ENCODE results near the gene COL4A2. TPM values are rescaled to one million over a fixed set of nuclear protein-coding genes. Genes with fewer than 3 reads are reported as not detected.
"Not testable (repeated sequence)": the region's sequence is repeated elsewhere in the genome, so short reads cannot be mapped to it uniquely, and the experiment has no call there.

Gene COL4A2
- total RNA-seq, 1 donor from 2014 or later: 180 TPM

- intact Hi-C loops (cut with DNase I): no loop called here
- Histone ChIP-seq H3K4me1 (no peaks in the 10 kb centered on the region), H3K36me3 (peaks cover 0 to 39% of the 10 kb centered on the region in 2 donors), H3K4me3 (no peak overlapping the region), H3K9me3 (no peaks in the 10 kb centered on the region), H3K27ac (no peak overlapping the region), H3K27me3 (no peaks in the 10 kb centered on the region)
- no peak for DNase-seq (ENCODE audit: extremely low spot score in 2 of 2)
- TF ChIP-seq CTCF (IDR thresholded peaks at IDR 0.05): no peak
- no peak for TF ChIP-seq POLR2AphosphoS5 (IDR thresholded peaks at IDR 0.05; ENCODE audit: insufficient read depth in 1 of 2, low read depth in 1 of 2)
- TF ChIP-seq POLR2A (IDR thresholded peaks at IDR 0.05): no peak
Observed at GRCh38 chr13:110495376-110495775, 188.3 kb downstream of the COL4A2 start.

- Histone ChIP-seq H3K27me3 (no peaks in the 10 kb centered on the region), H3K4me1 (no peaks in the 10 kb centered on the region), H3K4me3 (no peak overlapping the region), H3K27ac (no peak overlapping the region), H3K9me3 (no peaks in the 10 kb centered on the region), H3K36me3 (peaks cover 0 to 44% of the 10 kb centered on the region in 2 donors)
- TF ChIP-seq CTCF (IDR thresholded peaks at IDR 0.05): no peak
- TF ChIP-seq POLR2AphosphoS5 (IDR thresholded peaks at IDR 0.05; ENCODE audit: insufficient read depth in 1 of 2, low read depth in 1 of 2): no peak
- TF ChIP-seq POLR2A (IDR thresholded peaks at IDR 0.05): no peak
- DNase-seq (ENCODE audit: extremely low spot score in 2 of 2): no peak
- intact Hi-C loops (cut with DNase I): no loop called here
Observed at GRCh38 chr13:110495881-110496280, 188.8 kb downstream of the COL4A2 start.

GRCh38 chr13:110496281-110496680 lies 189.2 kb downstream of the COL4A2 start:
- TF ChIP-seq POLR2AphosphoS5 (IDR thresholded peaks at IDR 0.05; ENCODE audit: insufficient read depth in 1 of 2, low read depth in 1 of 2): no peak
- no peak for TF ChIP-seq POLR2A (IDR thresholded peaks at IDR 0.05)
- TF ChIP-seq CTCF (IDR thresholded peaks at IDR 0.05): no peak

GRCh38 chr13:110497003-110497402 lies 189.9 kb downstream of the COL4A2 start:
- H3K27ac ChIP-seq: no peak overlapping the region
- no peaks in the 10 kb centered on the region for H3K9me3 ChIP-seq
- no peak overlapping the region for H3K4me3 ChIP-seq
- no peaks in the 10 kb centered on the region for H3K27me3 ChIP-seq
- no peaks in the 10 kb centered on the region for H3K4me1 ChIP-seq
- peaks cover 0 to 45% of the 10 kb centered on the region in 2 donors for H3K36me3 ChIP-seq
- DNase-seq (ENCODE audit: extremely low spot score in 2 of 2): no peak
- TF ChIP-seq CTCF (IDR thresholded peaks at IDR 0.05) (no peak), POLR2AphosphoS5 (IDR thresholded peaks at IDR 0.05; ENCODE audit: insufficient read depth in 1 of 2, low read depth in 1 of 2) (no peak), POLR2A (IDR thresholded peaks at IDR 0.05) (no peak)
- intact Hi-C loops (cut with DNase I): no loop called here

More at GRCh38 chr13:110496281-110496680, 189.2 kb downstream of the COL4A2 start:
- Histone ChIP-seq H3K4me1 (no peaks in the 10 kb centered on the region), H3K27me3 (no peaks in the 10 kb centered on the region), H3K36me3 (peaks cover 0 to 48% of the 10 kb centered on the region in 2 donors), H3K27ac (no peak overlapping the region), H3K9me3 (no peaks in the 10 kb centered on the region), H3K4me3 (no peak overlapping the region)
- intact Hi-C loops (cut with DNase I): no loop called here
- no peak for DNase-seq (ENCODE audit: extremely low spot score in 2 of 2)

GRCh38 chr13:110497896-110498295 lies 190.8 kb downstream of the COL4A2 start:
- intact Hi-C loops (cut with DNase I); H3K27ac ChIP-seq; H3K27me3 ChIP-seq; H3K4me1 ChIP-seq; H3K4me3 ChIP-seq; DNase-seq (ENCODE audit: extremely low spot score in 2 of 2); H3K9me3 ChIP-seq: not testable (repeated sequence)
- peaks cover 0 to 45% of the 10 kb centered on the region in 2 donors for H3K36me3 ChIP-seq

Data from vagina (tissue), 2 donors.